ENCODE data around the gene ERN1.

Gene ERN1

GRCh38 chr17:64107500-64108236 lies 22.3 kb downstream of the ERN1 start:
- DNase-seq = no peak

GRCh38 chr17:64106918-64107317 lies 23.0 kb downstream of the ERN1 start:
- DNase-seq = no peak

GRCh38 chr17:64103391-64104364 lies 26.3 kb downstream of the ERN1 start:
- DNase-seq = no peak

- DNase-seq = no peak
These were observed 27.1 kb downstream of the ERN1 start for GRCh38 chr17:64102627-64103390.

GRCh38 chr17:64099543-64099942 lies 30.4 kb downstream of the ERN1 start:
- DNase-seq = no peak

- DNase-seq = no peak
These were observed 32.6 kb downstream of the ERN1 start for GRCh38 chr17:64097196-64097936.

- DNase-seq = no peak
These were observed 33.9 kb downstream of the ERN1 start for GRCh38 chr17:64096037-64096436.

- DNase-seq = no peak
These were observed 34.6 kb downstream of the ERN1 start for GRCh38 chr17:64095144-64095882.

- DNase-seq = no peak
These were observed 35.5 kb downstream of the ERN1 start for GRCh38 chr17:64094412-64094811.

- peak; percentile 10 for DNase-seq
These were observed 36.9 kb downstream of the ERN1 start for GRCh38 chr17:64092952-64093451.

- no peak for DNase-seq
These were observed 37.8 kb downstream of the ERN1 start for GRCh38 chr17:64092113-64092512.

GRCh38 chr17:64091571-64091970 lies 38.4 kb downstream of the ERN1 start:
- no peak for DNase-seq

GRCh38 chr17:64091116-64091515 lies 38.8 kb downstream of the ERN1 start:
- no peak for DNase-seq

- DNase-seq = no peak
These were observed 39.8 kb downstream of the ERN1 start for GRCh38 chr17:64090144-64090543.

- DNase-seq = no peak
These were observed 42.5 kb downstream of the ERN1 start for GRCh38 chr17:64087252-64088005.

GRCh38 chr17:64085650-64086005 lies 44.3 kb downstream of the ERN1 start:
- no peak for DNase-seq

- no peak for DNase-seq
These were observed 44.8 kb downstream of the ERN1 start for GRCh38 chr17:64084940-64085649.

- no peak for DNase-seq
These were observed 45.6 kb downstream of the ERN1 start for GRCh38 chr17:64084086-64084939.

- no peak for DNase-seq
These were observed 46.3 kb downstream of the ERN1 start for GRCh38 chr17:64083563-64084085.

Data from NCI-H2171 (cell line).